Glutamatergic neuron (in vitro differentiated cells): Measurements from ENCODE around the gene CDKL2. TPM values are rescaled to one million over a fixed set of nuclear protein-coding genes. Genes with fewer than 3 reads are reported as not detected.

Source experiments
- DNase-seq: peaks from one replicate; pipeline ENCODE4 v3.0.0; 2022
- H3K27ac Mint-ChIP-seq: one replicate; pipeline ENCODE4 v1.8.0; 2020; ENCODE audit warnings: mild to moderate bottlenecking, mixed read lengths, inconsistent platforms; ENCODE audit not compliant: unreplicated experiment
- H3K27me3 Mint-ChIP-seq: one replicate; pipeline ENCODE4 v1.8.0; 2020; ENCODE audit warnings: mild to moderate bottlenecking, moderate library complexity, mixed read lengths, inconsistent platforms; ENCODE audit not compliant: unreplicated experiment
- H3K36me3 Mint-ChIP-seq: one replicate; pipeline ENCODE4 v1.8.0; 2020; ENCODE audit warnings: mild to moderate bottlenecking, mixed read lengths, inconsistent platforms; ENCODE audit not compliant: unreplicated experiment
- H3K4me1 Mint-ChIP-seq: one replicate; pipeline ENCODE4 v1.8.0; 2020; ENCODE audit warnings: mild to moderate bottlenecking, low read depth, mixed read lengths, inconsistent platforms; ENCODE audit not compliant: unreplicated experiment
- H3K4me3 Mint-ChIP-seq: one replicate; pipeline ENCODE4 v1.8.0; 2020; ENCODE audit warnings: mild to moderate bottlenecking, mixed read lengths, inconsistent platforms; ENCODE audit not compliant: unreplicated experiment
- H3K9me3 Mint-ChIP-seq: one replicate; pipeline ENCODE4 v1.8.0; 2020; ENCODE audit warnings: mild to moderate bottlenecking, moderate library complexity, mixed read lengths, inconsistent platforms; ENCODE audit not compliant: unreplicated experiment
- CTCF ChIP-seq: fragments of 200-600 bp; sonication (generic); IDR thresholded peaks from one replicate; pipeline ENCODE4 v1.5.0; 2021; ENCODE audit not compliant: partially characterized antibody, unreplicated experiment
- total RNA-seq: library from RNA; stranded (reverse); fragmentation: NEBNext Ultra II Directional; extraction: Animal tissue kit (Norgen Biotek cat#: 25700); gene quantifications from one replicate; pipeline ENCODE4 v1.2.1, GENCODE V29; 2021; ENCODE audit not compliant: unreplicated experiment

Gene CDKL2
- total RNA-seq, 1 donor from 2014 or later, result 1.6 TPM

DNA sequence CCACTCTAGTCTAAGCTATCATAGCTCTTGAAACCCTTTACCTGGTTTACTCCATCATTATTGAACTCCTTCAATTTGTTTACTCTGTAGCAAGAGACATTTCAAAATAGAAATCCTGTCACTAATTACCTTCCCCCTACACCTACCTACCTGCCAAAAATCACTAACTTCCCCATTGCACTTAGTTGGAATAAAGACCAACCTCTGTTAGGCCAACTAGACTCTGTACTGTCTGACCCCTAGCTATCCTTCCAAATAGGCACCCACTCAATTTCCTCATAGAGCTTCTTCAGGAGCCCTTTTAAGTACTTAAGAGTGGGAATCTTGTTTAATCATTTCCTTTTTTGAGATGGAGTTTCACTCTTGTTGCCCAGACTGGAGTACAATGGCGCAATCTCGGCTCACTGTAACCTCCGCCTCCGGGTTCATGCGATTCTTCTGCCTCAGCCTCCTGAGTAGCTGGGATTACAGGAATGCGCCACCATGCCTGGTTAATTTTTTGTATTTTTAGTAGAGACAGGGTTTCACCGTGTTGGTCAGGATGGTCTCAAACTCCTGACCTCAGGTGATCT lies 8.9 kb upstream of the CDKL2 start:
- Mint-ChIP-seq H3K27ac (no peak overlapping the region), H3K36me3 (no peaks in the 10 kb centered on the region), H3K27me3 (no peaks in the 10 kb centered on the region), H3K4me3 (no peak overlapping the region), H3K4me1 (no peaks in the 10 kb centered on the region), H3K9me3 (no peaks in the 10 kb centered on the region)
- TF ChIP-seq CTCF, result no peak
- DNase-seq, result no peak

DNA sequence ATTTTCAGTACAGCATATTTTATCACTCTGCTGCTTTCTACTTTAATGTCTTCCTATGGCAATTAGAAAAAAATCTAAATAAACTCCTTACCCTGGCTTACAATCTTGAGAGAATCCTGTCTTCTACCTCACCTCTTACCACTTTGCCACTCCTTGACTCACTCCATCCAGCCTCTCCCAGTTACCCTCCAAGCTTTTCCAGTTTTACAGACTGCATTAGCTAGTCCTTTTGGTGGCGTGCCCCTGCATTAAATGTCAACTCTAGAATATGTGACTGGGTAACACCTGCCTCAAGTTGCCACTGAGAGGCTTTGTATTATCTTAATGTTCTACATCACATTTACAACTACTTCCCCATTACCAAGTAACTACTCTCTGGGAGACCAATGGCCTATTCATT lies 7.5 kb upstream of the CDKL2 start:
- H3K36me3 Mint-ChIP-seq, result no peaks in the 10 kb centered on the region
- no peak for TF ChIP-seq CTCF

GRCh38 chr4:75637176-75637575 lies 6.8 kb upstream of the CDKL2 start:
- Mint-ChIP-seq H3K4me1 (no peaks in the 10 kb centered on the region), H3K4me3 (no peak overlapping the region), H3K9me3 (no peaks in the 10 kb centered on the region), H3K27me3 (no peaks in the 10 kb centered on the region), H3K27ac (no peak overlapping the region), H3K36me3 (no peaks in the 10 kb centered on the region)
- no peak for DNase-seq
- no peak for TF ChIP-seq CTCF

More for the DNA sequence above, 7.5 kb upstream of the CDKL2 start:
- Mint-ChIP-seq H3K4me3 (no peak overlapping the region), H3K27ac (no peak overlapping the region), H3K9me3 (no peaks in the 10 kb centered on the region), H3K27me3 (no peaks in the 10 kb centered on the region), H3K4me1 (no peaks in the 10 kb centered on the region)
- DNase-seq, result no peak

DNA sequence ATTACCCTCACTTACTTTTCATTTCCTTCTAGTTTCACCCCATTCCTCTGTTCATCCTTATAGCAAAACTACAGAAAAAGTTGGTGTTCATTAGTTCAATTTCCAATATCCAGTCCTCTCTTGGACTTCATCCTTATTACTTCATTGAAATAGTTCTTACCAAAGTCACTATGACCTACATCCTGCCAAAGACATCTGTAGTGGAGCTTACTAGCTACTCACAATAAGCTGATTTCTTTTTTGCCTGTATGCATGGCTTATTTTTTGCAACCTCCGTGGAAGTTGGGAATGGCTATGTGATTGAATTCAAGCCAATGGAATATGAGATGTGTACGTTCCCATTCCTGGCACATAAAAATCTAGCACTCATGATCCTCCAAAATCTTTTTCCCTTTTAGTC lies 4.6 kb upstream of the CDKL2 start:
- no peak overlapping the region for H3K27ac Mint-ChIP-seq
- no peaks in the 10 kb centered on the region for H3K27me3 Mint-ChIP-seq
- no peak for DNase-seq
- H3K36me3 Mint-ChIP-seq, result no peaks in the 10 kb centered on the region
- no peak for TF ChIP-seq CTCF
- H3K4me1 Mint-ChIP-seq, result no peaks in the 10 kb centered on the region
- no peaks in the 10 kb centered on the region for H3K9me3 Mint-ChIP-seq
- no peak overlapping the region for H3K4me3 Mint-ChIP-seq

- H3K9me3 Mint-ChIP-seq, result no peaks in the 10 kb centered on the region
- H3K4me3 Mint-ChIP-seq, result no peak overlapping the region
- no peak for DNase-seq
- H3K4me1 Mint-ChIP-seq, result no peaks in the 10 kb centered on the region
- H3K36me3 Mint-ChIP-seq, result no peaks in the 10 kb centered on the region
- TF ChIP-seq CTCF, result no peak
- H3K27me3 Mint-ChIP-seq, result no peaks in the 10 kb centered on the region
- no peak overlapping the region for H3K27ac Mint-ChIP-seq
These were observed 4.0 kb upstream of the CDKL2 start for GRCh38 chr4:75634281-75634680.
